D721Med (cell line): Measurements from ENCODE around the gene PPP1R1A.

Experiments used
- DNase-seq: peaks from one replicate; pipeline ENCODE4 v3.0.0; 2011; ENCODE audit warnings: low spot score; ENCODE audit not compliant: insufficient read length
- FAIRE-seq: peaks from 2 replicates; lab custom pipeline; 2011; peaks lifted over from hg19 to GRCh38; lab: Jason Lieb, UNC
- CTCF ChIP-seq: IDR thresholded peaks from 2 replicates; pipeline ENCODE4 v1.5.1; 2012; ENCODE audit warnings: mild to moderate bottlenecking, control low read depth; ENCODE audit not compliant: insufficient read depth; ENCODE audit errors: missing control alignments

Gene PPP1R1A

GRCh38 chr12:54588110-54588889, at the start of gene PPP1R1A:
TSS of gene PPP1R1A (minus strand) at chr12:54588659. CDS start at chr12:54588488, 171 bp downstream.
- TF ChIP-seq CTCF: no peak
- DNase-seq: no peak
- FAIRE-seq: no peak

- TF ChIP-seq CTCF: no peak
- FAIRE-seq (no peak), DNase-seq (no peak)
These were observed 46.3 kb upstream of the PPP1R1A start, which contains the start of gene LACRT for GRCh38 chr12:54634795-54635194. TSS of gene LACRT (minus strand) at chr12:54634895. CDS start at chr12:54634841, 54 bp downstream.

GRCh38 chr12:54631988-54632728, 43.7 kb upstream of the PPP1R1A start:
- DNase-seq (no peak), FAIRE-seq (no peak)
- TF ChIP-seq CTCF: no peak

GRCh38 chr12:54631551-54631950, 43.1 kb upstream of the PPP1R1A start:
- no peak for TF ChIP-seq CTCF

GRCh38 chr12:54629925-54630324, 41.5 kb upstream of the PPP1R1A start:
- FAIRE-seq: no peak
- no peak for TF ChIP-seq CTCF
- no peak for DNase-seq

More at GRCh38 chr12:54631551-54631950, 43.1 kb upstream of the PPP1R1A start:
- FAIRE-seq (no peak), DNase-seq (no peak)

GRCh38 chr12:54628186-54628846, 39.9 kb upstream of the PPP1R1A start:
- FAIRE-seq (no peak), DNase-seq (no peak)
- TF ChIP-seq CTCF: no peak
